Measurements from ENCODE around the gene CNNM1. TPM values are rescaled to one million over a fixed set of nuclear protein-coding genes. Genes with fewer than 3 reads are reported as not detected.

The CNNM1 gene
- total and polyA plus RNA-seq, 9 of the 15 experiments (the other 6 are each of a cell fraction or from before 2014, with no cell fraction given), result not detected

- no peak overlapping the region for H3K9ac ChIP-seq (ENCODE audit: insufficient read depth in 1 of 2, low read depth in 2 of 2, low read length in 2 of 2)
- no TSS peak for BruUV-seq (replicated peaks)
- DNase-seq (ENCODE audit: extremely low read depth in 1 of 4, low spot score in 3 of 4) (no peak), FAIRE-seq (no peak), ATAC-seq (no peak)
- no peaks in the 10 kb centered on the region for H3K9me1 ChIP-seq (ENCODE audit: control insufficient read depth, insufficient read depth, low read length)
- no peak overlapping the region for H3K27ac ChIP-seq (ENCODE audit: extremely low read depth, low read depth, low read length)
- in situ Hi-C loops (cut with MboI) (no loop called here), intact Hi-C loops (cut with micrococcal nuclease) (no loop called here)
- TF ChIP-seq KLF10 (CRISPR knock-in tag; IDR thresholded peaks at IDR 0.05) (no peak), DPF2 (IDR thresholded peaks at IDR 0.05) (no peak), ESRRB (CRISPR knock-in tag; IDR thresholded peaks at IDR 0.05; ENCODE audit: borderline replicate concordance) (no peak), ZNF197 (CRISPR knock-in tag; IDR thresholded peaks at IDR 0.05; ENCODE audit: low read depth) (no peak), BMI1 (IDR thresholded peaks at IDR 0.05; ENCODE audit: low read length) (no peak), NFE2 (IDR thresholded peaks at IDR 0.05; ENCODE audit: low read depth) (no peak), RFX7 (CRISPR knock-in tag; IDR thresholded peaks at IDR 0.05) (no peak), CBFB (CRISPR knock-in tag; IDR thresholded peaks at IDR 0.05) (no peak), MCM3 (IDR thresholded peaks at IDR 0.05) (no peak), SAFB2 (IDR thresholded peaks at IDR 0.05; ENCODE audit: borderline replicate concordance, low read depth, low read length, severe bottlenecking) (no peak), PURB (CRISPR knock-in tag; IDR thresholded peaks at IDR 0.05; ENCODE audit: low read depth) (no peak), LCOR (CRISPR knock-in tag; IDR thresholded peaks at IDR 0.05) (no peak), CHD1 (IDR thresholded peaks at IDR 0.05; ENCODE audit: low read length) (no peak), GATAD2B (IDR thresholded peaks at IDR 0.05; ENCODE audit: borderline replicate concordance) (no peak), EZH2 (IDR thresholded peaks at IDR 0.05; ENCODE audit: borderline replicate concordance, low read depth, low read length) (no peak), CREB1 (IDR thresholded peaks at IDR 0.05) (no peak), CREB1 (CRISPR knock-in tag; IDR thresholded peaks at IDR 0.05) (no peak), MYC (IDR thresholded peaks at IDR 0.05; ENCODE audit: low read depth, low read length) (no peak), MYC (CRISPR knock-in tag; IDR thresholded peaks at IDR 0.05; ENCODE audit: borderline replicate concordance, low read depth) (no peak), RBM22 (IDR thresholded peaks at IDR 0.05; ENCODE audit: low read depth, low read length, poor library complexity, severe bottlenecking) (no peak)
- no peak overlapping the region for H3K4me3 ChIP-seq
- H3K4me2 ChIP-seq (ENCODE audit: insufficient read depth, low read length), result no peak overlapping the region
- no peaks in the 10 kb centered on the region for H3K27me3 ChIP-seq (ENCODE audit: control insufficient read depth in 2 of 2, insufficient read depth in 2 of 2, low read length in 2 of 2)
- 0% methylated on average over 5 of the region's 5 CpGs for WGBS (ENCODE audit: insufficient coverage, low coverage, missing lambda C conversion rate)
- H3K79me2 ChIP-seq (ENCODE audit: control insufficient read depth, insufficient read depth, low read length), result no peaks in the 10 kb centered on the region
- H2AFZ ChIP-seq (ENCODE audit: low read depth, low read length), result no peak overlapping the region
- H3K36me3 ChIP-seq (ENCODE audit: control insufficient read depth, insufficient read depth, low read length), result no peaks in the 10 kb centered on the region
- ChIA-PET CTCF (ENCODE audit: low intra/inter-chr PET ratio) (no interaction called here), POLR2A (no interaction called here)
- H3K4me1 ChIP-seq (replicated peaks in 1 of 2; ENCODE audit: control insufficient read depth in 2 of 2, insufficient read depth in 2 of 2, low read length in 2 of 2), result no peaks in the 10 kb centered on the region
- H4K20me1 ChIP-seq (replicated peaks; ENCODE audit: control insufficient read depth, insufficient read depth, low read length), result no peaks in the 10 kb centered on the region
- no peaks in the 10 kb centered on the region for H3K9me3 ChIP-seq (replicated peaks; ENCODE audit: control insufficient read depth, insufficient read depth, low read depth, low read length)
These were observed 25.0 kb upstream of the CNNM1 start for GRCh38 chr10:99303899-99304861.
